Trophoblast cell (in vitro differentiated cells and primary cell): ENCODE measurements around the gene BDKRB2.

Experiments used
- DNase-seq, 2 donors: peaks; one replicate each; pipeline ENCODE4 v3.0.0-alpha.2; 2016
- H2AFZ ChIP-seq: 2 replicates; pipeline ENCODE4 v1.6.1; 2013; ENCODE audit warnings: low read length, moderate library complexity, mild to moderate bottlenecking; ENCODE audit not compliant: insufficient read depth, poor library complexity
- H2AK5ac ChIP-seq: 2 replicates; pipeline ENCODE4 v1.6.1; 2013; ENCODE audit warnings: mild to moderate bottlenecking, low read length
- H2BK120ac ChIP-seq: 2 replicates; pipeline ENCODE4 v1.6.1; 2013; ENCODE audit warnings: low read length, mild to moderate bottlenecking, moderate library complexity; ENCODE audit not compliant: insufficient read depth, poor library complexity
- H2BK12ac ChIP-seq: 2 replicates; pipeline ENCODE4 v1.6.1; 2013; ENCODE audit warnings: mild to moderate bottlenecking, low read length, moderate library complexity
- H2BK5ac ChIP-seq: 2 replicates; pipeline ENCODE4 v1.6.1; 2013; ENCODE audit warnings: low read length, low read depth, moderate library complexity, mild to moderate bottlenecking; ENCODE audit not compliant: poor library complexity
- H3K14ac ChIP-seq: 2 replicates; pipeline ENCODE4 v1.6.1; 2013; ENCODE audit warnings: mild to moderate bottlenecking, low read length
- H3K18ac ChIP-seq: 2 replicates; pipeline ENCODE4 v1.6.1; 2013; ENCODE audit warnings: mild to moderate bottlenecking, low read length
- H3K23ac ChIP-seq: 2 replicates; pipeline ENCODE4 v1.6.1; 2013; ENCODE audit warnings: low read length
- H3K27ac ChIP-seq: 2 replicates; pipeline ENCODE4 v1.5.1; 2013; ENCODE audit warnings: low read depth, mild to moderate bottlenecking, inconsistent platforms, low read length, moderate library complexity
- H3K27me3 ChIP-seq: 2 replicates; pipeline ENCODE4 v1.6.1; 2013; ENCODE audit warnings: inconsistent platforms, mild to moderate bottlenecking, low read length, moderate library complexity; ENCODE audit not compliant: insufficient read depth
- H3K36me3 ChIP-seq, 2 experiments: 1 replicate in 1 of 2; 2 replicates in 1 of 2; pipeline ENCODE4 v1.6.1; 2013; ENCODE audit warnings: low read length in 2 of 2, mild to moderate bottlenecking in 2 of 2, moderate library complexity in 1 of 2; ENCODE audit not compliant: insufficient read depth in 2 of 2, control insufficient read depth in 1 of 2
- H3K4ac ChIP-seq: 2 replicates; pipeline ENCODE4 v1.6.1; 2013; ENCODE audit warnings: low read depth, mild to moderate bottlenecking, low read length, moderate library complexity
- H3K4me1 ChIP-seq, 2 experiments: 1 replicate in 1 of 2; 2 replicates in 1 of 2; pipeline ENCODE4 v1.6.1; 2013; ENCODE audit warnings: low read length in 2 of 2, mild to moderate bottlenecking in 2 of 2, moderate library complexity in 1 of 2; ENCODE audit not compliant: insufficient read depth in 2 of 2, control insufficient read depth in 1 of 2
- H3K4me2 ChIP-seq: 2 replicates; pipeline ENCODE4 v1.6.1; 2013; ENCODE audit warnings: inconsistent platforms, mild to moderate bottlenecking, low read length, moderate library complexity
- H3K4me3 ChIP-seq: 2 replicates; pipeline ENCODE4 v1.5.1; 2013; ENCODE audit warnings: mild to moderate bottlenecking, low read depth, low read length, inconsistent platforms
- H3K79me1 ChIP-seq: one replicate; pipeline ENCODE4 v1.6.1; 2013; ENCODE audit warnings: low read length
- H3K79me2 ChIP-seq: 2 replicates; pipeline ENCODE4 v1.6.1; 2013; ENCODE audit warnings: low read length, mild to moderate bottlenecking; ENCODE audit not compliant: control insufficient read depth, insufficient read depth, poor library complexity
- H3K9ac ChIP-seq: 2 replicates; pipeline ENCODE4 v1.6.1; 2013; ENCODE audit warnings: mild to moderate bottlenecking, low read length
- H3K9me3 ChIP-seq: 2 replicates; pipeline ENCODE4 v1.6.1; 2013; ENCODE audit warnings: low read depth, mild to moderate bottlenecking, control low read depth, inconsistent platforms, low read length; ENCODE audit not compliant: insufficient read depth
- H4K12ac ChIP-seq: 2 replicates; pipeline ENCODE4 v1.6.1; 2013; ENCODE audit warnings: low read depth, mild to moderate bottlenecking, low read length, moderate library complexity
- H4K8ac ChIP-seq: 2 replicates; pipeline ENCODE4 v1.6.1; 2013; ENCODE audit warnings: low read depth, mild to moderate bottlenecking, low read length, moderate library complexity
- H4K91ac ChIP-seq: one replicate; pipeline ENCODE4 v1.6.1; 2013; ENCODE audit warnings: low read depth, mild to moderate bottlenecking, low read length, moderate library complexity
- WGBS: extraction: QIAGEN DNeasy Blood & Tissue Kit; methylation state at CpG from one replicate; pipeline ENCODE4 v1.1.7; 2013; ENCODE audit warnings: missing lambda C conversion rate; ENCODE audit not compliant: insufficient read length, insufficient coverage; ENCODE audit errors: extremely low coverage; 5-methylcytosine and 5-hydroxymethylcytosine counted together

The BDKRB2 gene

DNA sequence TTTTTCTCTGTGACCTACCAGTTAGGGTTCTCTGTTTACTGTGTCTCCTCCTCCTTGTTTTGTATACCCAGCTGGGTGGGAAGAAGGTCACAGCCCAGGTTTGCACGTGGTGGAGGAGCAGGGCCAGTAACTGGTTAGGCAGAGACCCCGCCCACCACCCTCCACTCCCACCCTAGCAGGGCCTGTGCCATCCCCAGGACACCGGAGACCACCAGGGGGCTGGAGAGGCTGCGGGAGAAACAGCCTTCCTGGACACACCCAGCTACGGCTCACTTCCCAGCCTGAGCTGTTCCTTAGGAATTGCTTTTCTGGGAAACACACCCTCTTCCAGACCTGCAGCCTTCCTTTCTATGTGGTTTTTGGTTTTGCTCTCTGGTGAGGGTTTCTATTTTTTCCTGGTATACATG lies 21.1 kb downstream of the BDKRB2 start:
- Histone ChIP-seq H3K9ac (no peak overlapping the region), H2BK5ac (no peak overlapping the region), H3K79me1 (peaks cover 9% of the 10 kb centered on the region), H4K12ac (no peak overlapping the region), H3K27me3 (no peaks in the 10 kb centered on the region), H3K4me3 (no peak overlapping the region), H2AFZ (no peak overlapping the region), H3K4me2 (no peak overlapping the region), H3K14ac (no peak overlapping the region), H3K36me3 (peaks cover 14 to 16% of the 10 kb centered on the region in 2 experiments), H3K4ac (no peak overlapping the region), H3K4me1 (peaks cover 13 to 16% of the 10 kb centered on the region in 2 experiments), H2AK5ac (no peak overlapping the region), H3K23ac (no peak overlapping the region), H3K79me2 (no peaks in the 10 kb centered on the region), H2BK12ac (no peak overlapping the region), H4K8ac (no peak overlapping the region), H3K9me3 (peaks cover 5% of the 10 kb centered on the region), H2BK120ac (no peak overlapping the region), H4K91ac (peak overlapping the region; percentile 82), H3K27ac (peak overlapping the region; percentile 71), H3K18ac (no peak overlapping the region)
- WGBS = no CpG with 5 or more reads among the region's 5 CpGs
- no peak for DNase-seq

DNA sequence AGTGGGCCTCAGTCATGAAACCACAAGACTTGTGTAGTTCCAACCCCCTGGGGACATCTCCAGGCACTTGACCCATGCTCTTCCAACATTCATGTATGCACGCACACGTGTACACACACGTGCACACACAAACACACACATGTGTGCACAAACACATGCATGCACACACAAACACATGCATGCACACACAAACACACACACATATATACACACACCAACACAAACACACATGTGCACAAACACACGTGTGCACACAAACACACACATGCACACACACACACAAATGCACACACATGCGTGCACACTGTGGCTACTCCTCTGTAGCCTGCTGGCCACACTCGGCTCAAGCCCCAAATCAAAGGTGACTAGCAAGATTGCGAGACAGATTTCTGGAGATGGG lies 22.8 kb downstream of the BDKRB2 start:
- Histone ChIP-seq H3K36me3 (peaks cover 16 to 23% of the 10 kb centered on the region in 2 experiments), H2AK5ac (no peak overlapping the region), H4K8ac (no peak overlapping the region), H2BK12ac (no peak overlapping the region), H3K4me2 (no peak overlapping the region), H3K4me1 (peaks cover 13 to 16% of the 10 kb centered on the region in 2 experiments), H2BK120ac (no peak overlapping the region), H2BK5ac (no peak overlapping the region), H4K91ac (no peak overlapping the region), H2AFZ (no peak overlapping the region), H3K4me3 (no peak overlapping the region), H3K18ac (no peak overlapping the region), H3K14ac (no peak overlapping the region), H3K79me2 (no peaks in the 10 kb centered on the region), H3K4ac (no peak overlapping the region), H3K9me3 (peaks cover 5% of the 10 kb centered on the region), H3K27ac (no peak overlapping the region), H3K23ac (no peak overlapping the region), H3K79me1 (peaks cover 9% of the 10 kb centered on the region), H3K27me3 (no peaks in the 10 kb centered on the region), H3K9ac (no peak overlapping the region), H4K12ac (no peak overlapping the region)
- no peak for DNase-seq
- no CpG with 5 or more reads among the region's 7 CpGs for WGBS

DNA sequence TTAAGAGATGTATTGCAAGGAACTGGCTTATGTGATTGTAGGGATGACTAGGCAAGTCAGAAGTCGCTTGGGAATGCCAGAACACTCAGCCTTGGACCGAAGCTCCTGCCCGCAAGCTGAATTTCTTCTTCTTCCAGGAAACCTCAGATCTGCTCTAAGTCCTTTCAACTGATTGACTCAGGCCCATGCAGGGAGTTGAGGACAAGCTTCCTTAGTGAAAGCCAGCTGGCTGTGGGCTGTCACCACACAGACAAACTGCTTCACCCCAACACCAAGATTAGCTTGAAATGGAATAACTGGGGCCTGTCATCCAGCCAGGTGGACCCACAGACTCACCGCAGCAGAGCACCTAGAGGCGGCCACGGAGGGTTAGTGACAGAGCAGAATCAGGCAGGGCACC lies 24.7 kb downstream of the BDKRB2 start:
- Histone ChIP-seq H3K23ac (no peak overlapping the region), H2AK5ac (no peak overlapping the region), H3K27ac (no peak overlapping the region), H2BK12ac (no peak overlapping the region), H2BK120ac (no peak overlapping the region), H3K14ac (no peak overlapping the region), H2AFZ (no peak overlapping the region), H4K91ac (no peak overlapping the region), H3K4me2 (no peak overlapping the region), H3K9me3 (peaks cover 5% of the 10 kb centered on the region), H3K79me1 (peaks cover 9% of the 10 kb centered on the region), H3K4ac (no peak overlapping the region), H2BK5ac (no peak overlapping the region), H3K4me3 (no peak overlapping the region), H3K79me2 (no peaks in the 10 kb centered on the region), H3K27me3 (no peaks in the 10 kb centered on the region), H4K8ac (no peak overlapping the region), H3K36me3 (peaks cover 14 to 22% of the 10 kb centered on the region in 2 experiments), H3K18ac (no peak overlapping the region), H4K12ac (no peak overlapping the region), H3K9ac (no peak overlapping the region), H3K4me1 (peaks cover 13 to 16% of the 10 kb centered on the region in 2 experiments)
- no CpG with 5 or more reads among the region's 6 CpGs for WGBS
- no peak for DNase-seq

DNA sequence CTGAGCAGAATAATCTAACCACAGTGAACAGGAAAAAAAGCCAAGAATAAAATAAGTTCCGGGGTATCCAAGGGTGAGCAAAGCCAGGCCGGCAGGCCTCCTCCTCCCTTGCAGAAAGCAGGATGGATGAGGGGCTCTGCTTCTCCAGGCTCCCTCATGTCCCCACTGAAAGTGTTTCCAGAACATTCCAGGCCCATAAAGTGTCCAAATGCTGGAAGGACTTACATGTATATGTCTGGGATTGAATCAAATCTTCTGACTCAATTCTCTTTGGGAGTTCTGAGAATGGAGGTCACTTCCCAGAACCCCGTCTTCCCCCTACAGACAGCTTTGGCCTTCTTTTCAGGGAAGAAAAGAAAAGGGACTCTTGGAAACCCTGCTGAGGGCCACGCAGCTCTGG lies 26.4 kb downstream of the BDKRB2 start:
- Histone ChIP-seq H3K9me3 (peaks cover 5% of the 10 kb centered on the region), H3K4me2 (no peak overlapping the region), H3K9ac (no peak overlapping the region), H3K36me3 (peaks cover 16 to 22% of the 10 kb centered on the region in 2 experiments), H3K4me1 (peaks cover 0 to 3% of the 10 kb centered on the region in 2 experiments), H2AFZ (no peak overlapping the region), H3K14ac (no peak overlapping the region), H3K27ac (no peak overlapping the region), H3K27me3 (no peaks in the 10 kb centered on the region), H3K79me1 (no peaks in the 10 kb centered on the region), H3K4me3 (no peak overlapping the region), H2AK5ac (no peak overlapping the region), H3K23ac (no peak overlapping the region), H2BK12ac (no peak overlapping the region), H4K8ac (no peak overlapping the region), H3K18ac (no peak overlapping the region), H4K12ac (no peak overlapping the region), H2BK5ac (no peak overlapping the region), H3K4ac (no peak overlapping the region), H2BK120ac (no peak overlapping the region), H3K79me2 (no peaks in the 10 kb centered on the region), H4K91ac (no peak overlapping the region)
- DNase-seq = no peak
- no CpG with 5 or more reads among the region's 4 CpGs for WGBS
